HG03280 (cell line): ENCODE data around the gene SEMA3G.

Source experiments
- ATAC-seq: cut with Tn5 transposase; IDR thresholded peaks from one replicate; pipeline ENCODE4 v1.9.1; 2021; ENCODE audit warnings: mild to moderate bottlenecking, moderate library complexity; ENCODE audit not compliant: unreplicated experiment

SEMA3G gene

GRCh38 chr3:52439426-52440248, 5.3 kb downstream of the SEMA3G start:
- no peak for ATAC-seq

- no peak for ATAC-seq
Observed at GRCh38 chr3:52438579-52439425, 6.1 kb downstream of the SEMA3G start.

GRCh38 chr3:52438104-52438376, 6.9 kb downstream of the SEMA3G start:
- ATAC-seq, result no peak

GRCh38 chr3:52437326-52438103, 7.4 kb downstream of the SEMA3G start:
- no peak for ATAC-seq

GRCh38 chr3:52436500-52437149, 8.3 kb downstream of the SEMA3G start:
- no peak for ATAC-seq

GRCh38 chr3:52435246-52436101, 9.4 kb downstream of the SEMA3G start:
- ATAC-seq, result no peak

GRCh38 chr3:52434491-52435115, 10.3 kb downstream of the SEMA3G start:
- ATAC-seq, result no peak

GRCh38 chr3:52433996-52434479, 10.9 kb downstream of the SEMA3G start:
- no peak for ATAC-seq

GRCh38 chr3:52433328-52433995, 11.4 kb downstream of the SEMA3G start:
- ATAC-seq, result no peak

GRCh38 chr3:52432691-52433141, 12.2 kb downstream of the SEMA3G start:
- no peak for ATAC-seq

- no peak for ATAC-seq
Observed at GRCh38 chr3:52432225-52432624, 12.7 kb downstream of the SEMA3G start.

- no peak for ATAC-seq
Observed at GRCh38 chr3:52431459-52432223, 13.3 kb downstream of the SEMA3G start.

- ATAC-seq, result no peak
Observed at GRCh38 chr3:52430416-52430810, 14.5 kb downstream of the SEMA3G start.

- no peak for ATAC-seq
Observed at GRCh38 chr3:52429779-52430415, 15.0 kb downstream of the SEMA3G start.

GRCh38 chr3:52429031-52429430, 15.9 kb downstream of the SEMA3G start:
- ATAC-seq, result no peak

GRCh38 chr3:52428151-52429005, 16.5 kb downstream of the SEMA3G start:
- ATAC-seq, result no peak

- no peak for ATAC-seq
Observed at GRCh38 chr3:52423173-52423572, 21.7 kb downstream of the SEMA3G start.
